Sigmoid colon (tissue), 7 donors: ENCODE measurements around the gene PVALB. TPM values are rescaled to one million over a fixed set of nuclear protein-coding genes. Genes with fewer than 3 reads are reported as not detected.

Experiments used
- DNase-seq: peaks from one replicate; pipeline ENCODE4 v3.0.0-alpha.2; 2019
- H3K27ac ChIP-seq, 4 donors: fragments of 200-600 bp; sonication (generic); one replicate each; pipeline ENCODE4 v1.5.1; 2016 to 2019; ENCODE audit warnings: mild to moderate bottlenecking in 1 of 4
- H3K27me3 ChIP-seq, 3 donors: fragments of 200-600 bp; sonication (generic); one replicate each; pipeline ENCODE4 v1.5.1; 2019; ENCODE audit warnings: mild to moderate bottlenecking in 1 of 3
- H3K36me3 ChIP-seq, 4 donors: fragments of 200-600 bp; sonication (generic); one replicate each; pipeline ENCODE4 v1.5.1; 2016 to 2019
- H3K4me1 ChIP-seq, 4 donors: fragments of 200-600 bp; sonication (generic); one replicate each; pipeline ENCODE4 v1.5.1; 2017 to 2019
- H3K4me3 ChIP-seq, 4 donors: fragments of 200-600 bp; sonication (generic); one replicate each; pipeline ENCODE4 v1.5.1; 2017 to 2019; ENCODE audit warnings: mild to moderate bottlenecking in 2 of 4, moderate library complexity in 1 of 4
- H3K9me3 ChIP-seq, 4 donors: fragments of 200-600 bp in 3 of 4; sonication (generic) in 3 of 4; one replicate each; pipeline versions ENCODE4 v1.5.1 to v1.6.1; 2013 to 2019
- CTCF ChIP-seq, 4 experiments: fragments of 450-650 bp in 3 of 4; fragments of 200-600 bp in 1 of 4; IDR thresholded peaks; one replicate each; pipeline ENCODE4 v1.5.1; 2016 to 2019; ENCODE audit warnings: antibody characterized with exemption in 4 of 4, mild to moderate bottlenecking in 3 of 4, moderate library complexity in 2 of 4
- EP300 ChIP-seq, 4 donors: sonication (generic); formaldehyde crosslinking; IDR thresholded peaks; one replicate each; pipeline ENCODE4 v1.6.1; 2017; ENCODE audit warnings: antibody characterized with exemption in 4 of 4
- POLR2A ChIP-seq, 2 donors: fragments of 450-650 bp; IDR thresholded peaks; one replicate each; pipeline ENCODE4 v1.6.1; 2016; ENCODE audit warnings: antibody characterized with exemption in 2 of 2, mild to moderate bottlenecking in 2 of 2, moderate library complexity in 2 of 2
- POLR2AphosphoS5 ChIP-seq, 4 donors: sonication (generic); formaldehyde crosslinking; IDR thresholded peaks; one replicate each; pipeline ENCODE4 v1.6.1; 2017; ENCODE audit warnings: antibody characterized with exemption in 4 of 4
- WGBS, 2 donors: extraction: QIAGEN DNeasy Blood & Tissue Kit; methylation state at CpG; one replicate each; pipeline ENCODE4 v1.1.7; 2013; 5-methylcytosine and 5-hydroxymethylcytosine counted together
- intact Hi-C: fragments of 100-400 bp; cut with DNase I; formaldehyde crosslinking; loops from one replicate; pipeline ENCODE4 v1.15.1; 2023
- polyA plus RNA-seq, 3 donors: library from polyadenylated mRNA; stranded (reverse); fragments of 200-250 nt; gene quantifications; one replicate each; pipeline ENCODE4 v1.2.3, GENCODE V29; 2013
- total RNA-seq, 4 donors: library from RNA; depleted of rRNA; stranded (reverse); fragments of >200 nt; gene quantifications; one replicate each; pipeline ENCODE4 v1.1.0, GENCODE V29; 2016
- donor health status: healthy with polysubstance abuse.
- donor health status: Bipolar disorder and iron deficiency.
- donor health status: healthy.

The PVALB gene
- total and polyA plus RNA-seq, 7 donors = not detected

GRCh38 chr22:36797911-36798673 is 18.7 kb downstream of the PVALB start:
- no peaks in the 10 kb centered on the region for H3K36me3 ChIP-seq
- H3K27me3 ChIP-seq = peaks cover 0 to 6% (median 3%) of the 10 kb centered on the region in 3 donors
- no peak overlapping the region for H3K27ac ChIP-seq
- no peaks in the 10 kb centered on the region for H3K4me1 ChIP-seq
- WGBS, 2 donors = 74 to 83% methylated on average over 12 of the region's 12 CpGs
- H3K9me3 ChIP-seq = no peaks in the 10 kb centered on the region
- intact Hi-C loops = no loop called here
- TF ChIP-seq CTCF (IDR thresholded peaks at IDR 0.05) (no peak), EP300 (IDR thresholded peaks at IDR 0.05) (no peak), POLR2A (IDR thresholded peaks at IDR 0.05) (no peak), POLR2AphosphoS5 (IDR thresholded peaks at IDR 0.05) (no peak)
- H3K4me3 ChIP-seq = no peak overlapping the region
- DNase-seq = no peak

- TF ChIP-seq POLR2AphosphoS5 (IDR thresholded peaks at IDR 0.05) (no peak), EP300 (IDR thresholded peaks at IDR 0.05) (no peak), CTCF (IDR thresholded peaks at IDR 0.05) (no peak), POLR2A (IDR thresholded peaks at IDR 0.05) (no peak)
- 72 to 78% methylated on average over 9 of the region's 9 CpGs for WGBS, 2 donors
- Histone ChIP-seq H3K4me1 (no peaks in the 10 kb centered on the region), H3K27me3 (peaks cover 0 to 3% (median 3%) of the 10 kb centered on the region in 3 donors), H3K27ac (no peak overlapping the region), H3K9me3 (no peaks in the 10 kb centered on the region), H3K4me3 (no peak overlapping the region), H3K36me3 (no peaks in the 10 kb centered on the region)
- no peak for DNase-seq
- intact Hi-C loops = no loop called here
Observed at GRCh38 chr22:36797374-36797773, 19.5 kb downstream of the PVALB start.

- no peak for TF ChIP-seq POLR2AphosphoS5 (IDR thresholded peaks at IDR 0.05)
- TF ChIP-seq POLR2A (IDR thresholded peaks at IDR 0.05) = no peak
- TF ChIP-seq EP300 (IDR thresholded peaks at IDR 0.05) = no peak
- TF ChIP-seq CTCF (IDR thresholded peaks at IDR 0.05) = no peak
- intact Hi-C loops = no loop called here
- Histone ChIP-seq H3K9me3 (no peaks in the 10 kb centered on the region), H3K4me3 (no peak overlapping the region), H3K4me1 (no peaks in the 10 kb centered on the region), H3K36me3 (no peaks in the 10 kb centered on the region), H3K27ac (no peak overlapping the region), H3K27me3 (peaks cover 0 to 7% (median 3%) of the 10 kb centered on the region in 3 donors)
- 71 to 75% methylated on average over 7 of the region's 7 CpGs for WGBS, 2 donors
- no peak for DNase-seq
Observed at GRCh38 chr22:36796552-36797175, 20.2 kb downstream of the PVALB start.

GRCh38 chr22:36795633-36796032 is 21.2 kb downstream of the PVALB start:
- no peak overlapping the region for H3K4me3 ChIP-seq
- no peak for TF ChIP-seq POLR2AphosphoS5 (IDR thresholded peaks at IDR 0.05)
- no peak for DNase-seq
- no peaks in the 10 kb centered on the region for H3K9me3 ChIP-seq
- H3K27me3 ChIP-seq = peaks cover 0 to 7% (median 3%) of the 10 kb centered on the region in 3 donors
- no peak overlapping the region for H3K27ac ChIP-seq
- H3K4me1 ChIP-seq = no peaks in the 10 kb centered on the region
- WGBS, 2 donors = 82 to 85% methylated on average over 7 of the region's 7 CpGs
- H3K36me3 ChIP-seq = no peaks in the 10 kb centered on the region
- intact Hi-C loops = no loop called here

GRCh38 chr22:36790648-36791047 is 26.2 kb downstream of the PVALB start:
- TF ChIP-seq POLR2A (IDR thresholded peaks at IDR 0.05) (no peak), POLR2AphosphoS5 (IDR thresholded peaks at IDR 0.05) (no peak), EP300 (IDR thresholded peaks at IDR 0.05) (no peak), CTCF (IDR thresholded peaks at IDR 0.05) (no peak)
- Histone ChIP-seq H3K36me3 (no peaks in the 10 kb centered on the region), H3K4me1 (no peaks in the 10 kb centered on the region), H3K27ac (no peak overlapping the region), H3K4me3 (no peak overlapping the region), H3K9me3 (no peaks in the 10 kb centered on the region), H3K27me3 (peaks cover 0 to 7% (median 0%) of the 10 kb centered on the region in 3 donors)
- no peak for DNase-seq
- intact Hi-C loops = no loop called here
- WGBS, 2 donors = 31 to 48% methylated on average over 7 of the region's 7 CpGs
